Ishikawa (cell line): Measurements from ENCODE around the gene TEAD4.
A peak's percentile ranks its signal among the peaks of the same experiment; 100 is the strongest.

Experiments
- CEBPB ChIP-seq: IDR thresholded peaks from 2 replicates; pipeline ENCODE4 v1.6.1; 2012
- CREB1 ChIP-seq: IDR thresholded peaks from 2 replicates; pipeline ENCODE4 v1.6.1; 2012; ENCODE audit warnings: low read depth
- EGR1 ChIP-seq: IDR thresholded peaks from 2 replicates; pipeline ENCODE4 v1.6.1; 2012
- EP300 ChIP-seq: IDR thresholded peaks from 2 replicates; pipeline ENCODE4 v1.6.1; 2012; ENCODE audit warnings: borderline replicate concordance
- FOXM1 ChIP-seq: IDR thresholded peaks from 2 replicates; pipeline ENCODE4 v1.6.1; 2012; ENCODE audit warnings: low read depth, borderline replicate concordance
- MAX ChIP-seq: IDR thresholded peaks from 2 replicates; pipeline ENCODE4 v1.6.1; 2012
- NFIC ChIP-seq: IDR thresholded peaks from 2 replicates; pipeline ENCODE4 v1.6.1; 2012
- RAD21 ChIP-seq: IDR thresholded peaks from 2 replicates; pipeline ENCODE4 v1.6.1; 2012; ENCODE audit warnings: low read depth
- REST ChIP-seq: IDR thresholded peaks from 2 replicates; pipeline ENCODE4 v1.6.1; 2012; ENCODE audit warnings: low read depth, mild to moderate bottlenecking
- TAF1 ChIP-seq: IDR thresholded peaks from 2 replicates; pipeline ENCODE4 v1.6.1; 2012; ENCODE audit warnings: low read depth, mild to moderate bottlenecking
- TCF12 ChIP-seq: IDR thresholded peaks from 2 replicates; pipeline ENCODE4 v1.6.1; 2012; ENCODE audit warnings: low read depth
- TEAD4 ChIP-seq: IDR thresholded peaks from 2 replicates; pipeline ENCODE4 v1.6.1; 2012
- USF1 ChIP-seq: IDR thresholded peaks from 2 replicates; pipeline ENCODE4 v1.6.1; 2012
- YY1 ChIP-seq: IDR thresholded peaks from 2 replicates; pipeline ENCODE4 v1.6.1; 2012; ENCODE audit warnings: low read depth
- ZBTB7A ChIP-seq: IDR thresholded peaks from 2 replicates; pipeline ENCODE4 v1.6.1; 2012; ENCODE audit warnings: low read depth

TEAD4 gene

GRCh38 chr12:2958432-2959191 lies 585 bp upstream of the TEAD4 start:
- TF ChIP-seq TCF12 (peak; percentile 64), CREB1 (0 out of 2 replicates have a peak, but pooled peaks have one; percentile 16), TAF1 (peak; percentile 80), CEBPB (no peak), RAD21 (no peak), FOXM1 (no peak), YY1 (0 out of 2 replicates have a peak, but pooled peaks have one; percentile 40), MAX (peak; percentile 90), TEAD4 (peak; percentile 35; the same call in 1 of the 2 replicates), EP300 (no peak)

- TF ChIP-seq ZBTB7A: peak; percentile 85
- 0 out of 2 replicates have a peak, but pooled peaks have one; percentile 22 for TF ChIP-seq TCF12
- peak; percentile 99 for TF ChIP-seq MAX
- peak; percentile 12 for TF ChIP-seq TAF1
- TF ChIP-seq TEAD4: no peak; the same call in 1 of the 2 replicates
- peak; percentile 16 for TF ChIP-seq EP300
- peak; percentile 62 for TF ChIP-seq USF1
- TF ChIP-seq YY1: no peak
These were observed 550 bp downstream of the TEAD4 start for GRCh38 chr12:2959505-2960389.

- TF ChIP-seq TAF1 (no peak), ZBTB7A (no peak), EGR1 (no peak), REST (no peak), TCF12 (no peak), MAX (no peak), CREB1 (no peak), TEAD4 (no peak), USF1 (no peak), RAD21 (no peak), FOXM1 (no peak), YY1 (no peak), NFIC (no peak), CEBPB (no peak), EP300 (no peak)
These were observed 1.3 kb downstream of the TEAD4 start for GRCh38 chr12:2960390-2960956.

GRCh38 chr12:2960996-2961616 lies 1.9 kb downstream of the TEAD4 start:
- TF ChIP-seq USF1 (no peak), ZBTB7A (no peak), TAF1 (no peak), EP300 (no peak), REST (no peak), FOXM1 (no peak), RAD21 (no peak), CEBPB (no peak), YY1 (no peak), CREB1 (no peak), NFIC (no peak), MAX (no peak), TEAD4 (no peak), EGR1 (no peak), TCF12 (no peak)
